ENCODE data around the gene GAB1. TPM values are rescaled to one million over a fixed set of nuclear protein-coding genes. Genes with fewer than 3 reads are reported as not detected.

Gene GAB1
- total RNA-seq, 1 donor from 2014 or later = 31.0 TPM

DNA sequence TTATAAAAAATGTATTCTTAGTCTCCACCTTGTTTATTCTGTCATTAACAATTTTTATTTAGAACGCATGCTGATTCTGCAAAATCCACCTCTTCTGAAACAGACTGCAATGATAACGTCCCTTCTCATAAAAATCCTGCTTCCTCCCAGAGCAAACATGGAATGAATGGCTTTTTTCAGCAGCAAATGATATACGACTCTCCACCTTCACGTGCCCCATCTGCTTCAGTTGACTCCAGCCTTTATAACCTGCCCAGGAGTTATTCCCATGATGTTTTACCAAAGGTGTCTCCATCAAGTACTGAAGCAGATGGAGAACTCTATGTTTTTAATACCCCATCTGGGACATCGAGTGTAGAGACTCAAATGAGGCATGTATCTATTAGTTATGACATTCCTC is 101.3 kb downstream of the GAB1 start:
- TF ChIP-seq, protein P1, sequence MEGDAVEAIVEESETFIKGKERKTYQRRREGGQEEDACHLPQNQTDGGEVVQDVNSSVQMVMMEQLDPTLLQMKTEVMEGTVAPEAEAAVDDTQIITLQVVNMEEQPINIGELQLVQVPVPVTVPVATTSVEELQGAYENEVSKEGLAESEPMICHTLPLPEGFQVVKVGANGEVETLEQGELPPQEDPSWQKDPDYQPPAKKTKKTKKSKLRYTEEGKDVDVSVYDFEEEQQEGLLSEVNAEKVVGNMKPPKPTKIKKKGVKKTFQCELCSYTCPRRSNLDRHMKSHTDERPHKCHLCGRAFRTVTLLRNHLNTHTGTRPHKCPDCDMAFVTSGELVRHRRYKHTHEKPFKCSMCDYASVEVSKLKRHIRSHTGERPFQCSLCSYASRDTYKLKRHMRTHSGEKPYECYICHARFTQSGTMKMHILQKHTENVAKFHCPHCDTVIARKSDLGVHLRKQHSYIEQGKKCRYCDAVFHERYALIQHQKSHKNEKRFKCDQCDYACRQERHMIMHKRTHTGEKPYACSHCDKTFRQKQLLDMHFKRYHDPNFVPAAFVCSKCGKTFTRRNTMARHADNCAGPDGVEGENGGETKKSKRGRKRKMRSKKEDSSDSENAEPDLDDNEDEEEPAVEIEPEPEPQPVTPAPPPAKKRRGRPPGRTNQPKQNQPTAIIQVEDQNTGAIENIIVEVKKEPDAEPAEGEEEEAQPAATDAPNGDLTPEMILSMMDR (IDR thresholded peaks at IDR 0.05) = no peak
- Histone ChIP-seq H3K9me3 (no peaks in the 10 kb centered on the region), H3K36me3 (peaks cover 6 to 29% of the 10 kb centered on the region in 2 donors), H3K4me1 (peaks cover 0 to 7% of the 10 kb centered on the region in 2 donors), H3K4me3 (no peak overlapping the region), H3K27me3 (no peaks in the 10 kb centered on the region), H3K27ac (no peak overlapping the region)
- DNase-seq (ENCODE audit: low spot score in 2 of 2) = no peak
- intact Hi-C loops (cut with DNase I) = no loop called here

DNA sequence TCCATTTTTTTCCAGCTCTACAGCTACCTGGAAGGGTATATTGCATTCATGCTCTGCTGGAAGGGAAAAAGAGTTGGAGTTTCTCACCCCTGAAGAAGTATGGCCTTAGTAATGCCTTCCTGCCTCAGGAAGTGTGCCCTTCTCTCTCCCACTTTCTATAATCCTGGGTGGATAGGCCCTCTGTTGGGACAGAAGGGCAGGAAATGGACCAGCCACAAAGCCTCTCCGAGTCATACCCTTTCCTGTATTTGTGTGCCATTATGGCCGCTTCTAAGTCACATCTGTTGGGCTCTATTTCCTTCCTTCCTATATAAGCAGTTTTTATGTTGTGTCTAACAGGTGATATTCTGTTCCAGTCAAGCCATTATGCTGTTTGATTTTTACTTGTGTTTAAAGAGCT is 102.0 kb downstream of the GAB1 start:
- Histone ChIP-seq H3K4me1 (peaks cover 0 to 7% of the 10 kb centered on the region in 2 donors), H3K27me3 (no peaks in the 10 kb centered on the region), H3K36me3 (peaks cover 6 to 27% of the 10 kb centered on the region in 2 donors), H3K4me3 (no peak overlapping the region), H3K27ac (no peak overlapping the region), H3K9me3 (no peaks in the 10 kb centered on the region)
- no peak for DNase-seq (ENCODE audit: low spot score in 2 of 2)
- TF ChIP-seq, protein P1 (IDR thresholded peaks at IDR 0.05) = no peak
- intact Hi-C loops (cut with DNase I) = no loop called here

GRCh38 chr4:143441109-143441508 is 104.4 kb downstream of the GAB1 start:
- intact Hi-C loops (cut with DNase I) = no loop called here
- peaks cover 0 to 7% of the 10 kb centered on the region in 2 donors for H3K4me1 ChIP-seq
- DNase-seq (ENCODE audit: low spot score in 2 of 2) = no peak
- peaks cover 6 to 25% of the 10 kb centered on the region in 2 donors for H3K36me3 ChIP-seq
- no peak overlapping the region for H3K27ac ChIP-seq
- H3K9me3 ChIP-seq = no peaks in the 10 kb centered on the region
- H3K4me3 ChIP-seq = no peak overlapping the region
- TF ChIP-seq, protein P1 (IDR thresholded peaks at IDR 0.05) = no peak
- H3K27me3 ChIP-seq = no peaks in the 10 kb centered on the region

GRCh38 chr4:143441678-143442077 is 105.0 kb downstream of the GAB1 start:
- H3K4me1 ChIP-seq = peaks cover 0 to 7% of the 10 kb centered on the region in 2 donors
- H3K36me3 ChIP-seq = peaks cover 6 to 25% of the 10 kb centered on the region in 2 donors
- TF ChIP-seq, protein P1 (IDR thresholded peaks at IDR 0.05) = peak in 1 of 3 experiments; percentile 9
- intact Hi-C loops (cut with DNase I) = no loop called here
- no peak for DNase-seq (ENCODE audit: low spot score in 2 of 2)
- no peak overlapping the region for H3K4me3 ChIP-seq
- no peaks in the 10 kb centered on the region for H3K9me3 ChIP-seq
- no peaks in the 10 kb centered on the region for H3K27me3 ChIP-seq
- peak overlapping the region in 1 of 2 donors; percentile 5 for H3K27ac ChIP-seq

GRCh38 chr4:143443728-143444127 is 107.1 kb downstream of the GAB1 start:
- H3K27ac ChIP-seq = no peak overlapping the region
- intact Hi-C loops (cut with DNase I) = no loop called here

More at GRCh38 chr4:143443728-143444127, 107.1 kb downstream of the GAB1 start:
- Histone ChIP-seq H3K4me3 (no peak overlapping the region), H3K4me1 (peaks cover 0 to 7% of the 10 kb centered on the region in 2 donors), H3K27me3 (no peaks in the 10 kb centered on the region), H3K9me3 (no peaks in the 10 kb centered on the region), H3K36me3 (peaks cover 6 to 15% of the 10 kb centered on the region in 2 donors)
- no peak for DNase-seq (ENCODE audit: low spot score in 2 of 2)
- TF ChIP-seq, protein P1 (IDR thresholded peaks at IDR 0.05) = no peak

Data from ascending aorta (tissue), 2 donors.